ENCODE results near the gene PDE4B. TPM values are rescaled to one million over a fixed set of nuclear protein-coding genes. Genes with fewer than 3 reads are reported as not detected.
"Not testable (repeated sequence)": the region's sequence is repeated elsewhere in the genome, so short reads cannot be mapped to it uniquely, and the experiment has no call there.

The PDE4B gene
- total RNA-seq, 1 donor from 2014 or later: 12.0 TPM

DNA sequence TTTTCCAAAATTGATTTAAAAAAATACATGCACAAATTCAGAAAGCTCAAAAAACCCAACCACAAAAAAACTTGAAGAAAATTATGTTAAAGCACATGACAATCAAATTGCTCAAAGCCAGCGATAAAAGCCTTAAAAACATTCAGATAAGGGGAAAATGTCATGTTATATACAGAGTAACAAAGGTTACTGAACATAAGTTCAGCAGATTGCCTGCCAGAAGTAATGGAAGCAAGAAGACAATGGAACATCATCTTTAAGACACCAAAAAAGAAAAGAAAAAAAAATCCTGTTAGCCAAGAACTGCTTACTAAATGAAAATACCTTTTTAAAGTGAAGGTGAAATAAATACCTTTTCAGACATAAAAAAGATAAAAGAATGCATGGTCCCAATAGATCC, 594.0 kb downstream of the PDE4B start:
- DNase-seq (ENCODE audit: missing footprints) (no peak), ATAC-seq (no peak)
- intact Hi-C loops (cut with DNase I): no loop called here

DNA sequence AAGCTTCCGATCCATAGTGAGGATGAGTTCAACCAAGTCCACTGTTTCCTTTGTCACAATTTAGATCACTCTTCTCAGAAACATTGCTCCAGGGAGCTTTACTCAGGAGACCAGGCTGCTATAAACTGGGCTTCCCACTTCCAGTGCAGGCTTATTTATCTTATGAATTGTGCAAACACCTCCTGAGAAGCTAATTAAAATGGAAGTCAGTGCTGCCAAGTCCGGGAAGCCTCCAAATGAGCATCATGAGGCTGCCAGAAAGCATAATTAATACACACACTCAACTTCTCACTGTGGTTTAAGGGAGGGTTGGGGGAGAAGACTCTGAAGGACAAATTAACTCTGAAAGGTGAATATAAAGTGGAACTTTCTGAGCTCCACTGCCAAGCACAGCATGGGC, 596.2 kb downstream of the PDE4B start:
- DNase-seq (ENCODE audit: missing footprints) (no peak), ATAC-seq (no peak)
- intact Hi-C loops (cut with DNase I): no loop called here

GRCh38 chr1:66393586-66394287, 601.0 kb downstream of the PDE4B start:
- intact Hi-C loops (cut with DNase I): no loop called here
- ATAC-seq: peak; percentile 36

GRCh38 chr1:66394603-66395002, 601.9 kb downstream of the PDE4B start:
- no peak for DNase-seq (ENCODE audit: missing footprints)
- intact Hi-C loops (cut with DNase I): no loop called here
- no peak for ATAC-seq

More at GRCh38 chr1:66393586-66394287, 601.0 kb downstream of the PDE4B start:
- DNase-seq (ENCODE audit: missing footprints): no peak

DNA sequence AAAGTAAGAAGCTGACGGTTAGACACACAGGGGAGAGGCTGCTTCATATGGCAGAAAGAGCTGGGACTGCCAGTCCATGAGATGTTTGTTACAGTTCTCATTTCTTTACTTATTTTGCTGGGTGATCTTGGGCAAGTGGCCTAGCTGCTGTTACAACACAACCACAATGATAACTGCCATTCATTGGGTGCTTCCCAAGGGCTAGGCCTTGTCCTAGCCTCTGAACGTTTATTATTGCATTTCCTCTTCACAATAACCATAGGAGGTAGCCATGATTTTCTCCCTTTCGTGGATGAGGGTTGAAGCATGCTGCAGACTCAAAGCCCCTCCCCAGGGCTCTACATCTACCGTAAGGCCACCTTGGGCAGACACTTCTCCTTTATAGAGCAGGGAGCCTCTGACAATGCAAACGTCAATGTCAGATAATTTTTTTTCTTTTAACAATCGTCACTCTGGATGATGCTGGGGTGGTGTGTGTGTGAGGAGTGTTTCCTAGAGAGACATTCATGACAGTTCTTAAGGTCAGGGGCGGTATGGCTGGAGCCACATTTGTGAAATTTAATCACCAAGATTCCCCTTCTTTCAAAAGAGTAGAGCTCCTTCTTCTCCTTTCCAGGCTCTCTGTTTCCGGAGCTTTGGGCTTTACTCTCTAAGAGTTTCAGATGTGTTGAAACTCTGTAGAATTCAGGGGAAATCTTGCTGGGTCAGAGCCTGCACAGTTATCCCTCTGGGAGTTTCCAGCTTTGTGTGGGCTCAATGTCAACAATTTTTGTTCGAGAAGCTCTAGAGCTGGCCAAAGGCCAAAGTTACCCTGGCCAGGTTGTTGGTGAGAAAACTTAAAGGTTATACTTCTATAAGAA, 602.7 kb downstream of the PDE4B start:
- DNase-seq (ENCODE audit: missing footprints) (no peak), ATAC-seq (peak; percentile 78)
- intact Hi-C loops (cut with DNase I): no loop called here

GRCh38 chr1:66396212-66396890, 603.7 kb downstream of the PDE4B start:
- peak; percentile 42 for ATAC-seq
- DNase-seq (ENCODE audit: missing footprints): no peak
- intact Hi-C loops (cut with DNase I): no loop called here

- DNase-seq (ENCODE audit: missing footprints) (no peak), ATAC-seq (no peak)
- intact Hi-C loops (cut with DNase I): no loop called here
Observed at GRCh38 chr1:66397192-66397591, 604.5 kb downstream of the PDE4B start.

- intact Hi-C loops (cut with DNase I): no loop called here
- ATAC-seq (no peak), DNase-seq (ENCODE audit: missing footprints) (no peak)
Observed at GRCh38 chr1:66399888-66400529, 607.3 kb downstream of the PDE4B start.

DNA sequence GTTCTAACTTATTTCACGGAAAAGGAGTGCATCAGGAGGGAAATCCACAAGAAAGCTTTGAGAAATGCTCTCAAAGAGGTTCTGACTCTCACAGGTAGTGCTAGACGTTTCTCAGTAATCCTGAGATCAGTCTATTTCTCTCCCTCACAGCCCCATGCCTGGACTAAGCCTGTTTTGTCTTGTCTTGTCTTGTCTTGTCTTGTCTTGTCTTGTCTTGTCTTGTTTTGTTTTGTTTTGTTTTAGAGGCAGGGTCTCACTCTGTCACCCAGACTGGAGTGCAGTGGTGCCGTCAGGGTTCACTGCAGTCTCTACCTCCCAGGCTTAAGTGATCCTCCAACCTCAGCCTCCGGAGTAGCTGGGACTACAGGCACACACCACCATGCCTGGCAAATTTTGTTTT, 608.0 kb downstream of the PDE4B start:
- intact Hi-C loops (cut with DNase I): no loop called here
- DNase-seq (ENCODE audit: missing footprints) (no peak), ATAC-seq (no peak)

- intact Hi-C loops (cut with DNase I): no loop called here
Observed at GRCh38 chr1:66401244-66401643, 608.5 kb downstream of the PDE4B start.

DNA sequence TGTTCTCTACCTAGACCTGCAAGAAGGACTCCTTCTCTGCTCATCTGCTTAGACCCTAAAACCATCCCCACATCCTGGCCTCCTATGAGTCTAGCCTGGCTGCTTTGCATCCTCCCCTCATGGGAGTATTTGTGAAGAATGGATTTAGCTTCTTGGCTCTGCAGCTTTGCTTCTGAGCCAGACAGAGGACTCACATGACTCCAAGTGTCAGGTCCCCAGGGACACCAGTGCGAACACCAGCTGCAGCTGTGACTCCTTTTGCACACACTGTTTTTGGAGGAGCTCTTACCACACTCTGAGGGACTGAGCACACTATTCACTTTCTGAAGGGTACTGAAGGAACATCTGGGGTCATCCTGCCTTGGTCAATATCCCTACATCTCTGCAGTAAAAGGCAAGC, 609.5 kb downstream of the PDE4B start:
- ATAC-seq (peak; percentile 98), DNase-seq (ENCODE audit: missing footprints) (peak; percentile 79)
- intact Hi-C loops (cut with DNase I): loop anchor here (2.0 kb wide), 1 partner anchor 131 kb away; no protein-coding TSS in a partner anchor

More at GRCh38 chr1:66401244-66401643, 608.5 kb downstream of the PDE4B start:
- DNase-seq (ENCODE audit: missing footprints) (no peak), ATAC-seq (no peak)

DNA sequence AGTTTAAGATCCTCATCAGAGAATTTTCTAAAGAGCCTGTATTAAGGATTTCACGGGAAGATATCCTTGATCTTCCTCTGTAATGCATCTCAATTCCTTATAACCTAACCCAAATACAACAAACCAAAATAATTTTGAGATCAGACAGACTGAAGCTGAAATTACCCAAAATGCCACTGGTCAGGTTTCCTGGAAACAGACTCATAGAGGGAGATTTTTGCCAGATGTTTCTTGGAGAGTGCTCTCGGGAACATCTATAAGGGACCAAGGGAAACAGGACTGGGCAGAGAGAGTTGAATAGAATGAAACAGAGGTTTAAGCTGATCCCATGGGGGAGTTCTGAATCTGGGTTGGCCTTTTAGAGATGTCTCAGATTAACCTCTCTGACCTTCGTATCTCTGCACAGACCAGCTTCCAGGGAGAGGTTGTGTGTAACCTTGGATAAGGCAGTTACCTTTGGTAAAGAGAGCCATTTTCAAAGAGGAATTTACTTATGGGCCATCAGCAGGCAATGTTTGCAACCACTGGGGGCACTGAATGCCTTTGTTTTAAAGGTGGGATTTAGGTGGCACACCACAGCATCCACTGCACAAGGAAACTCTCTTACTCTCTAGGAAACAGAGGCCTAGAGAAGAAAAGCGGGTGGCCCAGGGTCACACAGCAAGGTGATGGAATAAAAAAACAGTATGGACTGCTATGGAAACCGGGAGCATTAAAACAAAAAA, 610.5 kb downstream of the PDE4B start:
- DNase-seq (ENCODE audit: missing footprints): no peak
- peak; percentile 62 for ATAC-seq
- intact Hi-C loops (cut with DNase I): loop anchor here (2.0 kb wide), 1 partner anchor 132 kb away; no protein-coding TSS in a partner anchor

- intact Hi-C loops (cut with DNase I): no loop called here
- ATAC-seq: no peak
- DNase-seq (ENCODE audit: missing footprints): no peak
Observed at GRCh38 chr1:66405061-66405460, 612.4 kb downstream of the PDE4B start.

DNA sequence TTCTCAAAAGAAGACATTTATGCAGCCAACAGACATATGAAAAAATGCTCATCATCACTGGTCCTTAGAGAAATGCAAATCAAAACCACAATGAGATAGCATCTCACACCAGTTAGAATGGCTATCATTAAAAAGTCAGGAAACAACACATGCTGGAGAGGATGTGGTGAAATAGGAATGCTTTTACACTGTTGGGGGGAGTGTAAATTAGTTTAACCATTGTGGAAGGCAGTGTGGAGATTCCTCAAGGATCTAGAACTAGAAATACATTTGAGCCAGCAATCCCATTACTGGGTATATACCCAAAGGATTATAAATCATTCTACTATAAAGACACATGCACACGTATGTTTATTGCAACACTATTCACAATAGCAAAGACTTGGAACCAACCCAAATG, 618.8 kb downstream of the PDE4B start:
- intact Hi-C loops (cut with DNase I); DNase-seq (ENCODE audit: missing footprints); ATAC-seq: not testable (repeated sequence)

DNA sequence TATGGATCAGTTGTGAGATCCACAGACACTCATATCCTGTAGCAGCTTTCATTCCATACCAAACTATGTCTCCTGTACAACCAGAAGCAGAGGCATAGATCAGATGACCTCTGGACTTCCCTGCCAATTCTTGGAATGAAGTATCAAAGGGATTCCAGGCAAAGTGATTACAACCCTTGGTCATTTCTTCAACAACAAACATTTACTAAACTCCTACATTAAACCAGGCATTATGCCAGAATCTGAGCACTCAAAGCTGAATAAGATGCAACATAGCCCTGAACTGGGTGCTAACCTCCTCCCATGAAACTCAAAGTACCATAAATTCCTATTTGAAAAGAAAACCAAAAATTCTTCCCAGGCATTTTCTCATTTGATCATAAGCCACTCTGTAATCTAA, 620.0 kb downstream of the PDE4B start:
- no peak for ATAC-seq
- intact Hi-C loops (cut with DNase I): no loop called here

DNA sequence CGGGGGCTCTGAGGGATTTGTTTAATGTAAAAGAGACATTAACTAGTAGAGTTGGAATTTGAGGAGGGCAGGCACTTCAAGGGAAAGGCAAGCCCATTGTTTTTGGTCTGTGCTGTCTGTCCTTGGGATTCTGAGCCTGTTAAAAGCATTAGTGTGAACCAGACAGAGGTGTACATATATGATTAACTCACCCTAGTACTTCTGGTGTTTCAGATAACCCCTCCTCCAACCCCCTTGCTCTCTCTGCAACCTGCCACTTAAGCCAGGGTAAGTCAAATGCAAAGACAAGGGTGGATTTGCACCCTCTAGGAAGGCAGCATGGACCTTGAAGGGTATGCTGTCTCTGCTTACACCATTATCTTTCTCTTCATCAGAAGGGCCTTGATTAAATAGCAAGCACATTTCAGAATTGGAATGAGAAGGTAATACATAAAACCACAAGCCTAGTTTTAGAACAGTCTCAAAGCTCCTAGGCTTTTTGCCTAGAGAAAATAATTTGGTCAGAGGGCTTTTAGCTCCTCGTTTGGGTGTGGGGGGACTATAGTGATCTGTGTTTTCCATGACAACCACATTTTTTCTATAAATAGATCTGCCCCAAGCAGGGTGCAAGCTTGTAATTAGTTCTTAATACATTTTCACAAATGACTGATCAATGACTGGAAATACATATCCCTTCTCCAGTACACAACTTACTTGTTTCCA, 620.6 kb downstream of the PDE4B start:
- ATAC-seq: no peak
- DNase-seq (ENCODE audit: missing footprints): no peak
- intact Hi-C loops (cut with DNase I): no loop called here

More for the DNA sequence above, 620.0 kb downstream of the PDE4B start:
- no peak for DNase-seq (ENCODE audit: missing footprints)

DNA sequence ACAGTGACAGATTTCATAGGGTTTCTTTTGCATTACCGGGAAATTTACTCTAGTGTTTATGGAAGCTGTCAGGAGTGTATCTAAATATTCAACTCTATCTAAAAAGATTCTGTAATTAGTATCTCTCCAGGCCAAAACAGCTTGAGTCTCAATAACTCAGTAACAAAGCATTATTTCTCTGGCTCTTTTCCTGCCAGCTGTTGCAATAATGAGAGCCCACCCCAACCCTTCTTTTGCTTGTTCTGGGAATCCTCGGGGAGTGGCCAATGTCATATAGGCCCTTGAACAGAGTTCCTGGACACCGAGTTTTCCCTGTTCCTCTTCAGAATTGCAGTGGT, 621.1 kb downstream of the PDE4B start:
- ATAC-seq (no peak), DNase-seq (ENCODE audit: missing footprints) (no peak)
- intact Hi-C loops (cut with DNase I): loop anchor here (2.0 kb wide), 1 partner anchor 73 kb away; no protein-coding TSS in a partner anchor

- intact Hi-C loops (cut with DNase I): loop anchor here (2.0 kb wide), 1 partner anchor 74 kb away; no protein-coding TSS in a partner anchor
- ATAC-seq (no peak), DNase-seq (ENCODE audit: missing footprints) (no peak)
Observed at GRCh38 chr1:66415281-66415680, 622.6 kb downstream of the PDE4B start.

Measured in Right ventricle myocardium inferior (tissue), 1 donor.